HepG2 (cell line): ENCODE data around the gene LMF2. TPM values are rescaled to one million over a fixed set of nuclear protein-coding genes. Genes with fewer than 3 reads are reported as not detected.
A peak's percentile ranks its signal among the peaks of the same experiment; 100 is the strongest.

Experiments
- CREBL2 ChIP-seq: sonication (generic); formaldehyde crosslinking; IDR thresholded peaks from 2 replicates; pipeline ENCODE4 v1.8.1; 2023; ENCODE audit warnings: missing genetic modification reagents, mild to moderate bottlenecking, borderline replicate concordance
- GABPB1 ChIP-seq: IDR thresholded peaks from 2 replicates; pipeline ENCODE4 v1.6.1; 2016; ENCODE audit warnings: mild to moderate bottlenecking, missing genetic modification reagents, moderate library complexity, missing compliant biosample characterization
- ISX ChIP-seq: sonication (generic); formaldehyde crosslinking; conservative IDR thresholded peaks from 2 replicates; pipeline ENCODE4 v1.5.0; 2020; ENCODE audit warnings: missing genetic modification reagents
- KIAA2018 ChIP-seq: sonication (generic); formaldehyde crosslinking; IDR thresholded peaks from 2 replicates; pipeline ENCODE4 v1.5.0; 2020; ENCODE audit warnings: mild to moderate bottlenecking, missing genetic modification reagents, borderline replicate concordance
- SALL2 ChIP-seq: sonication (generic); formaldehyde crosslinking; IDR thresholded peaks from 2 replicates; pipeline ENCODE4 v1.8.1; 2023; ENCODE audit warnings: mild to moderate bottlenecking, missing genetic modification reagents, inconsistent platforms
- SP1 ChIP-seq, 2 experiments: fragments of 450-650 bp in 1 of 2; sonication (generic) in 1 of 2; formaldehyde crosslinking in 1 of 2; IDR thresholded peaks; 2 replicates each; pipeline versions ENCODE4 v1.4.0 to v1.6.1; 2016 to 2020; ENCODE audit warnings: missing genetic modification reagents in 1 of 2
- ZBTB25 ChIP-seq: IDR thresholded peaks from 2 replicates; pipeline ENCODE4 v1.6.1; 2018; ENCODE audit warnings: missing genetic modification reagents
- ZNF503 ChIP-seq: sonication (generic); formaldehyde crosslinking; IDR thresholded peaks from 2 replicates; pipeline ENCODE4 v1.4.0; 2020; ENCODE audit warnings: missing genetic modification reagents
- polyA plus RNA-seq, 8 experiments: library from polyadenylated mRNA; depleted of rRNA in 3 of 8; stranded (reverse) in 7 of 8; unstranded in 1 of 8; fragments of >200 nt; fragmentation: Illumina TruSeq in 4 of 8; extraction: Trizol in 4 of 8; gene quantifications; 2 replicates each; pipeline versions ENCODE4 v1.2.1 to v1.2.3, GENCODE V29; 2011 to 2016; ENCODE audit warnings: low read depth in 4 of 8, missing spikeins in 1 of 8, mixed read lengths in 1 of 8; ENCODE audit not compliant: insufficient read depth in 1 of 8
- total RNA-seq, 5 experiments: library from RNA; depleted of rRNA; stranded (reverse); fragments of >200 nt; fragmentation: Illumina TruSeq; extraction: Trizol; gene quantifications; 2 replicates each; pipeline ENCODE4 v1.2.3, GENCODE V29; 2016; ENCODE audit warnings: low read depth in 1 of 5

Gene LMF2
- total and polyA plus RNA-seq, 2 of the 13 experiments (the other 11 are each of a cell fraction or from before 2014, with no cell fraction given), result 23.3 to 30.6 TPM

GRCh38 chr22:50507991-50508884 is 736 bp upstream of the LMF2 start, which contains the start of gene NCAPH2 (continued):
- no peak for TF ChIP-seq KIAA2018 (CRISPR knock-in tag)
- TF ChIP-seq CREBL2 (CRISPR knock-in tag), result no peak
- TF ChIP-seq SALL2, result peak; percentile 41; the same call in 1 of the 2 replicates
- peak; percentile 51; the same call in 1 of the 2 replicates for TF ChIP-seq ZNF503
- no peak for TF ChIP-seq SP1 (IDR thresholded peaks at IDR 0.05)
- TF ChIP-seq SP1 (CRISPR knock-in tag; IDR thresholded peaks at IDR 0.05), result peak; percentile 85
- peak; percentile 94 for TF ChIP-seq GABPB1 (CRISPR knock-in tag)
- no peak for TF ChIP-seq ISX (CRISPR knock-in tag)
- TF ChIP-seq ZBTB25 (CRISPR knock-in tag), result peak; percentile 92
